ENCODE measurements around the gene MBNL2.

The MBNL2 gene

DNA sequence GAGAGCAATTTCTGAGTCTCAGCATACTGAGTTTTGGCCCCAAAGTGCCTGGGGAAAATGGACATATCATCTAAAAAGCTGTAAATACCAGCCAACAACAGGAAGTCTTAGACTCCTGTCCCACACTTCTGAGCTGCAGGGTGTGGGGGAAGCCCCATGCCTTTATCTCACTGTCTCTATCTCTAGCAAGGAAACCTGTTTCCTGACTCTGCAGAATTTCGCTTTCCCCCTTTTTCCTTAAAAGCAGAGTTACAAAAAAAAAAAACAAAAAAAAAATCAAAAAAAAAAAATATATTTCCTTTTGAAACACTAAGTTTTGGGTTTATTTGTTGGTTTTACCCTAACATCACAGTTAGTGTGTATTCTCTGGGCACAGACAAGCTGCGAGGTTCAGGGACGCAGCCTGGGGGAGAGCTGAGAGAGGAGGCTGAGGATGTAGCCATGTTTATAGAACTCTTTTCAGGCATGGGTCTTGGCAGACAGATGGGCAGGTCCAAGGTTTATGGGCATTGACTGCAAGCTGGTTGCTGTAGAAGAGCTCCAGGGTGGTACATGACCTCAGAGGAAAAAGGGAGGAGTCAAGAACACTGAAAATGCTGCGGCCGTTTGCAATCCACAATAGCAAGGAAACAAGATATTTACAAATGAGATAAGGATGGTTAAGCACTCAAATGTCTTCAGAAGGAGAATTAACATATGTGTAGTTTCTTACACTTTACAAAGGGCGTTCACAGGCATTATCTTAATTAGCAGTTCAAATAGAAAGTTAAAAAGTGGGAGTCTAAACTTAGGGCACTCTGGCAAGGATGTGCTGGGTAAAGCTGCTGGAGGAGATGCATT lies 4.9 kb downstream of the MBNL2 start:
- Histone ChIP-seq H3K9me3 (replicated peaks in 1 of 2; ENCODE audit: control insufficient read depth in 2 of 2, insufficient read depth in 1 of 2, low read depth in 1 of 2, low read length in 2 of 2) (peaks cover 0 to 3% of the 10 kb centered on the region in 2 donors), H3K36me3 (replicated peaks in 1 of 2; ENCODE audit: control insufficient read depth in 2 of 2, insufficient read depth in 2 of 2, low read length in 2 of 2) (no peaks in the 10 kb centered on the region), H2AFZ (ENCODE audit: low read length) (no peak overlapping the region), H4K91ac (ENCODE audit: low read depth, low read length, poor library complexity) (no peak overlapping the region), H2BK15ac (ENCODE audit: low read length) (no peak overlapping the region), H3K4ac (ENCODE audit: low read length) (no peak overlapping the region), H3K14ac (ENCODE audit: low read length) (no peak overlapping the region), H3K23ac (ENCODE audit: low read depth, low read length, poor library complexity) (no peak overlapping the region), H4K8ac (ENCODE audit: low read depth, low read length) (no peak overlapping the region), H3K9ac (ENCODE audit: low read depth, low read length, poor library complexity) (no peak overlapping the region), H3K4me3 (ENCODE audit: low read length in 2 of 2) (no peak overlapping the region), H3K4me2 (ENCODE audit: insufficient read depth, low read length, poor library complexity, severe bottlenecking) (no peak overlapping the region), H2BK12ac (ENCODE audit: low read length) (no peak overlapping the region), H3K27me3 (ENCODE audit: control insufficient read depth in 3 of 3, insufficient read depth in 3 of 3, low read depth in 1 of 3, low read length in 3 of 3) (no peaks in the 10 kb centered on the region), H2BK5ac (ENCODE audit: low read length) (no peak overlapping the region), H3K79me1 (ENCODE audit: low read depth, low read length) (peaks cover 8% of the 10 kb centered on the region), H3K4me1 (ENCODE audit: control insufficient read depth in 2 of 2, insufficient read depth in 1 of 2, low read depth in 1 of 2, low read length in 2 of 2) (peaks cover 10 to 21% of the 10 kb centered on the region in 2 donors), H2BK120ac (ENCODE audit: low read depth, low read length) (no peak overlapping the region), H3K18ac (ENCODE audit: low read length) (no peak overlapping the region), H2AK5ac (ENCODE audit: low read depth, low read length) (no peak overlapping the region), H3K27ac (replicated peaks; ENCODE audit: low read length) (no peak overlapping the region)
- DNase-seq (ENCODE audit: low spot score) = no peak
- WGBS, 2 donors (ENCODE audit: extremely low coverage in 2 of 2, insufficient read length in 2 of 2, insufficient replicate concordance in 1 of 2) = no CpG with 5 or more reads among the region's 6 CpGs

DNA sequence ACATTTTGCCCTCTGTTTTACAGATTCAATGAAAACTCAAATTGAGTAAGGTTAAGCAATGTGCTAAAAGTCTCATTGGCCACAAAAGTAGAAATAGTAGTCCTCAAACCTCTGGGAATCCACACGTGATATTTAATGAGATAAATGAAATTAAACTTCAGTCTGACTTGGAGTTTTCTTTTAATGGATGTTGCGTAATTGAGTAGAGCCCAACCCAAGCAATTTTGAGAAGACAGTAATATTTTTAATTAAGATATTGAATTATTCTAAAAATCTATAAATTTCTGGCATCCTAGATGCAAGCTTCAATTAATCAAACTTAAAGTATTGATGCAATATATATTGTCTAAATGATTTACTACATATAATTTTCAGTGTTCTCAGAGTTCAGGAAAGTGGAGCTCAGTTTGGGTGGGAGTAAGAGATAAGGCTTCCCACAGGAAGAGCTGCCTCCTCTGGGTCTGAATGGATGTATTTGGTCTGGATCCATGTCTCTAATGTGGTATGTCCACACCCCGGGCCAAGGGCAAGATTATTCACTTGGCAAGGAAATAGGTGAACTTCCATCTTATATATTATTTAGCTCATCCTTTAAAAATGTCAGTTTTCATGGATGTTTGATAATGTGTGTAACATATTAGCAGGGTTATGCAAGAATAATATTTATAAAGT lies 6.9 kb downstream of the MBNL2 start:
- Histone ChIP-seq H3K14ac (ENCODE audit: low read length) (no peak overlapping the region), H3K23ac (ENCODE audit: low read depth, low read length, poor library complexity) (no peak overlapping the region), H3K27ac (replicated peaks; ENCODE audit: low read length) (no peak overlapping the region), H2AFZ (ENCODE audit: low read length) (no peak overlapping the region), H3K79me1 (ENCODE audit: low read depth, low read length) (peaks cover 7% of the 10 kb centered on the region), H3K4me2 (ENCODE audit: insufficient read depth, low read length, poor library complexity, severe bottlenecking) (no peak overlapping the region), H3K4ac (ENCODE audit: low read length) (no peak overlapping the region), H3K4me1 (ENCODE audit: control insufficient read depth in 2 of 2, insufficient read depth in 1 of 2, low read depth in 1 of 2, low read length in 2 of 2) (peaks cover 12 to 18% of the 10 kb centered on the region in 2 donors), H3K4me3 (ENCODE audit: low read length in 2 of 2) (no peak overlapping the region), H4K8ac (ENCODE audit: low read depth, low read length) (no peak overlapping the region), H4K91ac (ENCODE audit: low read depth, low read length, poor library complexity) (no peak overlapping the region), H3K9ac (ENCODE audit: low read depth, low read length, poor library complexity) (no peak overlapping the region), H3K36me3 (replicated peaks in 1 of 2; ENCODE audit: control insufficient read depth in 2 of 2, insufficient read depth in 2 of 2, low read length in 2 of 2) (no peaks in the 10 kb centered on the region), H2BK15ac (ENCODE audit: low read length) (no peak overlapping the region), H3K18ac (ENCODE audit: low read length) (no peak overlapping the region), H2BK5ac (ENCODE audit: low read length) (no peak overlapping the region), H2AK5ac (ENCODE audit: low read depth, low read length) (no peak overlapping the region), H2BK120ac (ENCODE audit: low read depth, low read length) (no peak overlapping the region), H3K27me3 (ENCODE audit: control insufficient read depth in 3 of 3, insufficient read depth in 3 of 3, low read depth in 1 of 3, low read length in 3 of 3) (no peaks in the 10 kb centered on the region), H3K9me3 (replicated peaks in 1 of 2; ENCODE audit: control insufficient read depth in 2 of 2, insufficient read depth in 1 of 2, low read depth in 1 of 2, low read length in 2 of 2) (peaks cover 0 to 3% of the 10 kb centered on the region in 2 donors), H2BK12ac (ENCODE audit: low read length) (no peak overlapping the region)
- DNase-seq (ENCODE audit: low spot score) = no peak
- WGBS, 2 donors (ENCODE audit: extremely low coverage in 2 of 2, insufficient read length in 2 of 2, insufficient replicate concordance in 1 of 2) = no CpG with 5 or more reads among the region's 3 CpGs

DNA sequence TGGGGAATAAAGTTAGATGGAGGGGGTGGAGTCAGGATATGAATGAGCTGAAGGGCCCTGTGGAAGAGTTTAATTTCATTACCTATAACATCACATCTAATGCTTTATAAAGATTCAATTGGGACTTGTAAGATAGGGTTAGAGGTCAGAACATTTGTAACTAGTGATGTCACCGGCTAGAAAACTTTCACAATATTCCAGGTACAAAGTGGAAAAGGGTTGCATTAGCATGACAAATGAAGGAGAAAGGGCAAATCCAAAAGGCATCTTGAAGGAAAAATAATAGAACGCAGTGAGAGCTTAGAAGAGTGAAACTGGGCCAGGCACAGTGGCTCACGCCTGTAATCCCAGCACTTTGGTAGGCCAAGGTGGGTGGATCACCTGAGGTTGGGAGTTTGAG lies 7.6 kb downstream of the MBNL2 start:
- Histone ChIP-seq H2BK5ac (ENCODE audit: low read length) (no peak overlapping the region), H3K9me3 (replicated peaks in 1 of 2; ENCODE audit: control insufficient read depth in 2 of 2, insufficient read depth in 1 of 2, low read depth in 1 of 2, low read length in 2 of 2) (peaks cover 0 to 3% of the 10 kb centered on the region in 2 donors), H3K79me1 (ENCODE audit: low read depth, low read length) (peaks cover 4% of the 10 kb centered on the region), H3K36me3 (replicated peaks in 1 of 2; ENCODE audit: control insufficient read depth in 2 of 2, insufficient read depth in 2 of 2, low read length in 2 of 2) (peaks cover 0 to 3% of the 10 kb centered on the region in 2 donors), H3K9ac (ENCODE audit: low read depth, low read length, poor library complexity) (no peak overlapping the region), H3K4me3 (ENCODE audit: low read length in 2 of 2) (no peak overlapping the region), H2BK15ac (ENCODE audit: low read length) (no peak overlapping the region), H3K4me2 (ENCODE audit: insufficient read depth, low read length, poor library complexity, severe bottlenecking) (no peak overlapping the region), H2AK5ac (ENCODE audit: low read depth, low read length) (no peak overlapping the region), H2AFZ (ENCODE audit: low read length) (no peak overlapping the region), H3K23ac (ENCODE audit: low read depth, low read length, poor library complexity) (no peak overlapping the region), H4K8ac (ENCODE audit: low read depth, low read length) (no peak overlapping the region), H2BK120ac (ENCODE audit: low read depth, low read length) (no peak overlapping the region), H4K91ac (ENCODE audit: low read depth, low read length, poor library complexity) (no peak overlapping the region), H3K14ac (ENCODE audit: low read length) (no peak overlapping the region), H3K27me3 (ENCODE audit: control insufficient read depth in 3 of 3, insufficient read depth in 3 of 3, low read depth in 1 of 3, low read length in 3 of 3) (no peaks in the 10 kb centered on the region), H2BK12ac (ENCODE audit: low read length) (no peak overlapping the region), H3K27ac (replicated peaks; ENCODE audit: low read length) (no peak overlapping the region), H3K4me1 (ENCODE audit: control insufficient read depth in 2 of 2, insufficient read depth in 1 of 2, low read depth in 1 of 2, low read length in 2 of 2) (peaks cover 11% of the 10 kb centered on the region in 2 donors), H3K18ac (ENCODE audit: low read length) (no peak overlapping the region), H3K4ac (ENCODE audit: low read length) (no peak overlapping the region)
- no CpG with 5 or more reads among the region's 3 CpGs for WGBS, 2 donors (ENCODE audit: extremely low coverage in 2 of 2, insufficient read length in 2 of 2, insufficient replicate concordance in 1 of 2)
- no peak for DNase-seq (ENCODE audit: low spot score)

DNA sequence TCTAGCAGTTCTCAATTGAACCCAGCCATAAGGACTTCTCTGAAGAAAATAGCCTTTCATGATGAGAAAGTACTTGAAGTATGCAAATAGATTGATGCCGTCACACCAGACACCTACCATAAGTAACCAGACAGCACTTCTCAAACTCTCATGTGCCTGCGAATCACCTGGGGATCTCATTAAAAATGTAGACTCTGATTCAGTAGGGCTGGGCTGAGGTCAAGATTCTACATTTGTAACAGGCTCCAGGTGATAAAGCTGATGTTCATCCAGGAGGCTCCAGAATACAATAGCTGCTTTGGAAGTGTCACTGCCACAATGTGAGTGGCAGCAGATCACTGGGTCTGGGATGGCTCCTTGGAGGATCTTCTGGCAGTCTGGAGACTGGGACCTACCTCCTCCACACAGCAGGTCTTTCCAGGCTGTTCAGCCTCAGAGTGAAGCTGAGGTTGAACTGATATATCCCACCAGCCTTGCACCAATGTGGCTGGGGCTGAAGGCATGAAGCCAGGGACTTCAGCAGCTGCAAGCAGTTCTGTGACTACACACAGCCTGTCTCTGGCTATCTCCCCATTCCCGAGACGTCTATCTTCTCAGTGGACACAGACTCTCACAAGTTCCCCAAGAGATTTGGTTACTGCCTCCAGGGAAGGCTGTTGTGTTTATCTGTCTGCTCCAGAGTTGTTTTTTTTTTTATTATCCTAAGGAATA lies 9.1 kb downstream of the MBNL2 start:
- H3K4ac ChIP-seq (ENCODE audit: low read length) = no peak overlapping the region
- H2AK5ac ChIP-seq (ENCODE audit: low read depth, low read length) = no peak overlapping the region
- no peak overlapping the region for H2BK15ac ChIP-seq (ENCODE audit: low read length)
- H3K14ac ChIP-seq (ENCODE audit: low read length) = no peak overlapping the region
- H4K91ac ChIP-seq (ENCODE audit: low read depth, low read length, poor library complexity) = no peak overlapping the region
- no peak overlapping the region for H2BK5ac ChIP-seq (ENCODE audit: low read length)
- H3K4me1 ChIP-seq (ENCODE audit: control insufficient read depth in 2 of 2, insufficient read depth in 1 of 2, low read depth in 1 of 2, low read length in 2 of 2) = peaks cover 5 to 6% of the 10 kb centered on the region in 2 donors
- no peak overlapping the region for H3K4me2 ChIP-seq (ENCODE audit: insufficient read depth, low read length, poor library complexity, severe bottlenecking)
- H3K9ac ChIP-seq (ENCODE audit: low read depth, low read length, poor library complexity) = no peak overlapping the region
- no peak for DNase-seq (ENCODE audit: low spot score)
- H2BK12ac ChIP-seq (ENCODE audit: low read length) = no peak overlapping the region
- no peak overlapping the region for H2BK120ac ChIP-seq (ENCODE audit: low read depth, low read length)
- no peak overlapping the region for H3K23ac ChIP-seq (ENCODE audit: low read depth, low read length, poor library complexity)
- no CpG with 5 or more reads among the region's 4 CpGs for WGBS, 2 donors (ENCODE audit: extremely low coverage in 2 of 2, insufficient read length in 2 of 2, insufficient replicate concordance in 1 of 2)
- H3K4me3 ChIP-seq (ENCODE audit: low read length in 2 of 2) = no peak overlapping the region
- H3K36me3 ChIP-seq (replicated peaks in 1 of 2; ENCODE audit: control insufficient read depth in 2 of 2, insufficient read depth in 2 of 2, low read length in 2 of 2) = peaks cover 0 to 3% of the 10 kb centered on the region in 2 donors
- H3K27me3 ChIP-seq (ENCODE audit: control insufficient read depth in 3 of 3, insufficient read depth in 3 of 3, low read depth in 1 of 3, low read length in 3 of 3) = no peaks in the 10 kb centered on the region
- H3K27ac ChIP-seq (replicated peaks; ENCODE audit: low read length) = no peak overlapping the region
- H2AFZ ChIP-seq (ENCODE audit: low read length) = no peak overlapping the region
- H3K79me1 ChIP-seq (ENCODE audit: low read depth, low read length) = peaks cover 2% of the 10 kb centered on the region
- H3K18ac ChIP-seq (ENCODE audit: low read length) = no peak overlapping the region
- peaks cover 0 to 3% of the 10 kb centered on the region in 2 donors for H3K9me3 ChIP-seq (replicated peaks in 1 of 2; ENCODE audit: control insufficient read depth in 2 of 2, insufficient read depth in 1 of 2, low read depth in 1 of 2, low read length in 2 of 2)
- H4K8ac ChIP-seq (ENCODE audit: low read depth, low read length) = no peak overlapping the region

Measured in neuronal stem cell (in vitro differentiated cells).